ENCODE results near the gene MSI2. TPM values are rescaled to one million over a fixed set of nuclear protein-coding genes. Genes with fewer than 3 reads are reported as not detected.

The MSI2 gene
- total RNA-seq, 4 donors from 2014 or later, result 60.7 to 101 (median 70.9) TPM

DNA sequence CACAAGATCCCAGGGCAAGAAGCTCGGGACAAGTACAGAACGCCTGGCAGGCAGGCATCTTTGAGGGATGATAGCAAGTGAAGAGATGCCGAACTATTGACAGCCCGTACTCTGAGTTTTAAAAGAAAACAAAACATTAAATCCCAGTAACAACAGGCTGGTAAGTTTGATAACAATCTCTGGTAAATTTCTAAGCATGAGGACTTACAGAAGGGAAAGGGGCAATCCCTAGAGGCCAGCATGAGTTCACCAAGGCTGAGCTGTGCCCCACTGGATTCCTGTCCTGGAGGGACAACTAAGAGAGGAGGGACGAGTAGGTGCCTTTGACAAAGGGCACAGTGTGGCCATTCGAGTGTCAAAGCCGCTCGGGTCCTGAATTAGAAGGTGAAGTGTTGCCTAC is 462.6 kb downstream of the MSI2 start:
- Histone ChIP-seq H3K4me1 (no peaks in the 10 kb centered on the region), H3K4me3 (replicated peaks in 1 of 3) (no peak overlapping the region), H3K27ac (no peak overlapping the region), H3K9me3 (no peaks in the 10 kb centered on the region), H3K27me3 (no peaks in the 10 kb centered on the region), H3K36me3 (no peaks in the 10 kb centered on the region)
- intact Hi-C loops (cut with DNase I), result no loop called here
- WGBS, 2 donors, result 75 to 83% methylated on average over 8 of the region's 8 CpGs
- TF ChIP-seq POLR2A (IDR thresholded peaks at IDR 0.05), result no peak
- TF ChIP-seq, protein P1, sequence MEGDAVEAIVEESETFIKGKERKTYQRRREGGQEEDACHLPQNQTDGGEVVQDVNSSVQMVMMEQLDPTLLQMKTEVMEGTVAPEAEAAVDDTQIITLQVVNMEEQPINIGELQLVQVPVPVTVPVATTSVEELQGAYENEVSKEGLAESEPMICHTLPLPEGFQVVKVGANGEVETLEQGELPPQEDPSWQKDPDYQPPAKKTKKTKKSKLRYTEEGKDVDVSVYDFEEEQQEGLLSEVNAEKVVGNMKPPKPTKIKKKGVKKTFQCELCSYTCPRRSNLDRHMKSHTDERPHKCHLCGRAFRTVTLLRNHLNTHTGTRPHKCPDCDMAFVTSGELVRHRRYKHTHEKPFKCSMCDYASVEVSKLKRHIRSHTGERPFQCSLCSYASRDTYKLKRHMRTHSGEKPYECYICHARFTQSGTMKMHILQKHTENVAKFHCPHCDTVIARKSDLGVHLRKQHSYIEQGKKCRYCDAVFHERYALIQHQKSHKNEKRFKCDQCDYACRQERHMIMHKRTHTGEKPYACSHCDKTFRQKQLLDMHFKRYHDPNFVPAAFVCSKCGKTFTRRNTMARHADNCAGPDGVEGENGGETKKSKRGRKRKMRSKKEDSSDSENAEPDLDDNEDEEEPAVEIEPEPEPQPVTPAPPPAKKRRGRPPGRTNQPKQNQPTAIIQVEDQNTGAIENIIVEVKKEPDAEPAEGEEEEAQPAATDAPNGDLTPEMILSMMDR (IDR thresholded peaks at IDR 0.05), result no peak
- no peak for DNase-seq

DNA sequence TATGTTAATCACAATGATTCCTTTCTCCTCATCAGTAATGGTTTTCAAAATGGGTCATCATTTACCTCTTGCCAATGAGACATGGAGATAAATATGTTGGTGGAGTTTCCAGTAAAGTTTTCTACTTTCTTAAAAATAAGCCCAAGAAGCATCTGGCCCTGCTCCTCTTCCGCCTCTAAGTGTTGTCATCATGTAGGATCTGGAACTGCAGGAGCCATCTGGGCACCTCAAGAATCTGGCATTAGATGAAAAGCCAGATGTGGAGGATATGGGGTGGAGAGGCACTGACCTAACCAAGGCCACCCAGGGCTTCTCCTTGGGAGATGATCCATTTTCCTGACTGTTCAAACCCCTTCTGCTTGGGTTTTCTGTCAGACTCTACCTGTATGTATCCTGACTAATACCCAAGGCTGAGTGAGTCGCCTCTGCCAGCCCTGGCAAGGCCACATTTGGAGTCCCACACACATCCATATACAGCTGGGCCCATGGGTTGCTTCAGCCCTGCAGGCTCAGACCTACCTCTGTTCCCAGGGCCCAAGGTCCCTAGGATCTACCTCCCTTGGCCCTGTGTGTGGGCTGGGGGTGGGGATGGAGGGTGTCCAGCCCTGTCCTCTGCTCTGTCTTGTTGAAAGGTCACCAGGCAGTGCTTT is 464.2 kb downstream of the MSI2 start:
- WGBS, 2 donors, result 95 to 97% methylated on average over 2 of the region's 2 CpGs
- Histone ChIP-seq H3K36me3 (no peaks in the 10 kb centered on the region), H3K27ac (no peak overlapping the region), H3K4me1 (no peaks in the 10 kb centered on the region), H3K9me3 (no peaks in the 10 kb centered on the region), H3K27me3 (no peaks in the 10 kb centered on the region), H3K4me3 (replicated peaks in 1 of 3) (no peak overlapping the region)
- intact Hi-C loops (cut with DNase I), result no loop called here
- TF ChIP-seq, protein P1 (IDR thresholded peaks at IDR 0.05), result no peak
- DNase-seq, result no peak

DNA sequence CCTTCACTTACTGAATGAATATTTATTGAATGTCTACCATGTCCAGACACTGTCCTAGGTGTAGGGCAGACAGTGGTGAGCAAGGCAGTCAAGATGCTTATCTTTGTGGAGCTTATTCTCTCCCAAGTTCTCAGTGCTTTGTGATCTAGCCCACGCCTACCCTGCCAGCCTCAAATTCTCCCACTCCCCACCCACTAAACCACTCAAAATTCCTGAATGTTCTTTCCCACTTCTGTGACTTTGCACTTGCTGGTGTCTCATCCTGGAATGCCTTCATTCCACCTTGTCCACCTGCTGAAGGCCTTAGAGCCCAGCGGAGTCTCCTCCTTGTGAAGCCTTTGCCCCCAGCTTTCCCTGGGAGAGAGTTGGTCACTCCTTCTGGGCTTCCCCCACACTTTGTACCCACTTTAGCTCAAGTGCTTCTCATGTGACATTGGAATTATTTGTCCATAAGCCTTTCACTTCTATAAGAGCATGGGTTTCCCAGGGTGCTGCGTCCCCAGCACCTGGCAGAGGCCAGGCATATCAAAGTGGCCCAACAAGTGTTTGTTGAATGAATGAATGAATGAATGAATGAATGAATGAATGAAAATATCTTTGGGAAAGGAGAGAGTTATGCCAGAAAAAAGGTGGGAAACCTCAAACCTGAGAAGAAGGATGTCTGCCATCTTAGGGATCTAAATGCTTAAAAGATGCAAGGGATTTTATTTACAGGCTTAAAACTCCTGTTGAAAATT is 465.8 kb downstream of the MSI2 start:
- no peaks in the 10 kb centered on the region for H3K36me3 ChIP-seq
- no peaks in the 10 kb centered on the region for H3K4me1 ChIP-seq
- no peaks in the 10 kb centered on the region for H3K27me3 ChIP-seq
- no peaks in the 10 kb centered on the region for H3K9me3 ChIP-seq
- no peak for TF ChIP-seq POLR2A (IDR thresholded peaks at IDR 0.05)
- TF ChIP-seq, protein P1 (IDR thresholded peaks at IDR 0.05), result no peak
- no peak overlapping the region for H3K4me3 ChIP-seq (replicated peaks in 1 of 3)
- 93 to 98% methylated on average over 3 of the region's 3 CpGs for WGBS, 2 donors
- no peak overlapping the region for H3K27ac ChIP-seq
- intact Hi-C loops (cut with DNase I), result no loop called here
- no peak for DNase-seq

DNA sequence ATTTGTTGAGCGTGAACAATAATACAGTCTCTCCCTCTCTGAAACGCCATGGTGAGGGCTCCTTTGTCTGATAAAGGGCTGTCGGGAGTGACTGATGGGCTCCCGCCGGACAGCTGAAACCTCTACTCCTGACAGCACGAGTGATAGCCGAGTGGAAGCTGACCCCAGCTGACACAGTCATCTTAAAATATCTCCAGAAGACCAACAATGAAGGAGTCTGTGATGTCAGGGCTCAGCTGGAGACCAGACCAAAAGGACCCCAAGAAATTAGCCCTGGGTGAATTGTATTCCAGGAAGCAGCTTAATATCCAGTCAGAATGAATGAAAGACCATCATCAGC is 466.4 kb downstream of the MSI2 start:
- Histone ChIP-seq H3K4me3 (replicated peaks in 1 of 3) (no peak overlapping the region), H3K9me3 (no peaks in the 10 kb centered on the region), H3K27me3 (no peaks in the 10 kb centered on the region), H3K27ac (no peak overlapping the region), H3K36me3 (no peaks in the 10 kb centered on the region), H3K4me1 (no peaks in the 10 kb centered on the region)
- no peak for DNase-seq
- TF ChIP-seq, protein P1 (IDR thresholded peaks at IDR 0.05), result no peak
- TF ChIP-seq POLR2A (IDR thresholded peaks at IDR 0.05), result no peak
- WGBS, 2 donors, result 86 to 87% methylated on average over 7 of the region's 7 CpGs
- intact Hi-C loops (cut with DNase I), result no loop called here

DNA sequence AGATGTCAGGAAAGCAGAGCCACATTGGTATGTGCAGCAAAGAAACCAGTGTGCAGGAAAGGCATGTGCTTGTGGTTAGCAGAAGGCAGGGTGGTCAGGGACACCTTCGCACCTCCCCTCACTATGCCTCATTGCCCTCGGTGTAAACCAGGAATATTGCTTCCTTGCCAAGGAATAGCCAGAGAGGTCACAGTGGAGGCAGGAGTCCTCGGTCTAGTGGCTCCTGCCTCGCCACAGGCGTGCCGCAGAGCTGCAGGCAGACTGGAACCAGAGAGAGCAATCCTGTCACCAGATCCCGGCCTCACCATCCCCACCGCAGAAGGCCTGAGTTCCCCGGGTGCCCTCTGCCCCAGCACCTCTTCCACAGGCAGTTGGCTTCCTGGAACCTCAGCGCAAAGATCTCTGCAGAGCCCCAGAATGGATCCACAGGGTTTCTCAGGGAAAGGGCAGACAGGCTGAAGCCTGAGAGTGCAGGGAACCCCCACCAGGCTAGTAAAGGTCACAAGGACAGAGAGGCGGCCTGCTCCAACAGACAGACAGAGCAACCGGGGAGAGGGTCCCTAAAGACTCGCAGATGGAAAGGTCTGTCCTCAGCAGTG is 467.2 kb downstream of the MSI2 start:
- no peaks in the 10 kb centered on the region for H3K27me3 ChIP-seq
- H3K9me3 ChIP-seq, result no peaks in the 10 kb centered on the region
- H3K4me3 ChIP-seq (replicated peaks in 1 of 3), result no peak overlapping the region
- DNase-seq, result no peak
- no peaks in the 10 kb centered on the region for H3K4me1 ChIP-seq
- no peaks in the 10 kb centered on the region for H3K36me3 ChIP-seq
- WGBS, 2 donors, result 84 to 85% methylated on average over 9 to 13 of the region's 13 CpGs
- no peak overlapping the region for H3K27ac ChIP-seq
- intact Hi-C loops (cut with DNase I), result no loop called here
- TF ChIP-seq, protein P1 (IDR thresholded peaks at IDR 0.05), result no peak
- TF ChIP-seq POLR2A (IDR thresholded peaks at IDR 0.05), result no peak

Data from thyroid gland (tissue), 4 donors.